Nephron progenitor cell (in vitro differentiated cells): ENCODE results near the gene FBXO22.

Experiments used
- DNase-seq: peaks from one replicate; pipeline ENCODE4 v3.0.0; 2021
- H3K27ac Mint-ChIP-seq: 2 replicates; pipeline ENCODE4 v1.8.0; 2021; ENCODE audit warnings: mild to moderate bottlenecking, moderate library complexity, mixed read lengths
- H3K27me3 Mint-ChIP-seq: 2 replicates; pipeline ENCODE4 v1.8.0; 2021; ENCODE audit warnings: mild to moderate bottlenecking, low read depth, mixed read lengths; ENCODE audit not compliant: poor library complexity
- H3K36me3 Mint-ChIP-seq: 2 replicates; pipeline ENCODE4 v1.8.0; 2021; ENCODE audit warnings: low read depth, mixed read lengths
- H3K4me1 Mint-ChIP-seq: 2 replicates; pipeline ENCODE4 v1.8.0; 2021; ENCODE audit warnings: mixed read lengths
- H3K4me3 Mint-ChIP-seq: 2 replicates; pipeline ENCODE4 v1.8.0; 2021; ENCODE audit warnings: mild to moderate bottlenecking, moderate library complexity, mixed read lengths
- H3K9me3 Mint-ChIP-seq: 2 replicates; pipeline ENCODE4 v1.8.0; 2021; ENCODE audit warnings: mild to moderate bottlenecking, moderate library complexity, mixed read lengths
- CTCF ChIP-seq: fragments of 200-600 bp; sonication (generic); IDR thresholded peaks from 2 replicates; pipeline ENCODE4 v1.5.0; 2021; ENCODE audit warnings: antibody characterized with exemption

Gene FBXO22

GRCh38 chr15:75947092-75947491, 43.4 kb downstream of the FBXO22 start:
- no peak for TF ChIP-seq CTCF
- DNase-seq, result no peak
- Mint-ChIP-seq H3K27ac (no peak overlapping the region), H3K9me3 (peaks cover 7% of the 10 kb centered on the region), H3K4me3 (no peak overlapping the region), H3K4me1 (peaks cover 5% of the 10 kb centered on the region), H3K36me3 (no peaks in the 10 kb centered on the region), H3K27me3 (peaks cover 11% of the 10 kb centered on the region)

GRCh38 chr15:75948761-75949296, 45.2 kb downstream of the FBXO22 start:
- H3K36me3 Mint-ChIP-seq, result no peaks in the 10 kb centered on the region
- TF ChIP-seq CTCF, result no peak
- DNase-seq, result no peak
- H3K4me3 Mint-ChIP-seq, result no peak overlapping the region
- H3K27ac Mint-ChIP-seq, result no peak overlapping the region
- H3K27me3 Mint-ChIP-seq, result peaks cover 21% of the 10 kb centered on the region
- peaks cover 7% of the 10 kb centered on the region for H3K9me3 Mint-ChIP-seq
- H3K4me1 Mint-ChIP-seq, result peaks cover under 1% of the 10 kb centered on the region

GRCh38 chr15:75952525-75952924, 48.8 kb downstream of the FBXO22 start:
- H3K27ac Mint-ChIP-seq, result no peak overlapping the region
- no peak for TF ChIP-seq CTCF
- no peak for DNase-seq
- no peaks in the 10 kb centered on the region for H3K36me3 Mint-ChIP-seq
- no peaks in the 10 kb centered on the region for H3K9me3 Mint-ChIP-seq
- peaks cover 23% of the 10 kb centered on the region for H3K27me3 Mint-ChIP-seq
- H3K4me1 Mint-ChIP-seq, result no peaks in the 10 kb centered on the region
- no peak overlapping the region for H3K4me3 Mint-ChIP-seq

GRCh38 chr15:75955720-75956119, 52.0 kb downstream of the FBXO22 start:
- Mint-ChIP-seq H3K9me3 (no peaks in the 10 kb centered on the region), H3K4me3 (no peak overlapping the region), H3K27me3 (peaks cover 15% of the 10 kb centered on the region), H3K36me3 (no peaks in the 10 kb centered on the region), H3K27ac (no peak overlapping the region), H3K4me1 (no peaks in the 10 kb centered on the region)
- no peak for DNase-seq
- no peak for TF ChIP-seq CTCF

GRCh38 chr15:75961331-75961730, 57.7 kb downstream of the FBXO22 start:
- Mint-ChIP-seq H3K27ac (no peak overlapping the region), H3K36me3 (no peaks in the 10 kb centered on the region)

More at GRCh38 chr15:75961331-75961730, 57.7 kb downstream of the FBXO22 start:
- no peak for TF ChIP-seq CTCF
- peaks cover 5% of the 10 kb centered on the region for H3K9me3 Mint-ChIP-seq
- DNase-seq, result no peak
- H3K27me3 Mint-ChIP-seq, result no peaks in the 10 kb centered on the region
- no peak overlapping the region for H3K4me3 Mint-ChIP-seq
- H3K4me1 Mint-ChIP-seq, result no peaks in the 10 kb centered on the region
